Measurements from ENCODE around the gene LDLR. TPM values are rescaled to one million over a fixed set of nuclear protein-coding genes. Genes with fewer than 3 reads are reported as not detected.
"Not testable (repeated sequence)": the region's sequence is repeated elsewhere in the genome, so short reads cannot be mapped to it uniquely, and the experiment has no call there.

Gene LDLR
- total and polyA plus RNA-seq, 2 of the 4 experiments (the other 2 are of a cell fraction) = 45.2 to 53.8 TPM

DNA sequence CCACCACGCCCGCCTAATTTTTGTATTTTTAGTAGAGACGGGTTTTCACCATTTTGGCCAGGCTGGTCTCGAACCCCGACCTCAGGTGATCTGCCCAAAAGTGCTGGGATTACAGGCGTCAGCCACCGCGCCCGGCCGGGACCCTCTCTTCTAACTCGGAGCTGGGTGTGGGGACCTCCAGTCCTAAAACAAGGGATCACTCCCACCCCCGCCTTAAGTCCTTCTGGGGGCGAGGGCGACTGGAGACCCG, 676 bp downstream of the LDLR start:
- Histone ChIP-seq H3K4ac (ENCODE audit: low read depth, low read length) (peak overlapping the region; percentile 39), H3K23ac (ENCODE audit: low read depth, low read length) (peak overlapping the region; percentile 87; the same call in 1 of the 2 replicates), H3K9ac (ENCODE audit: low read depth, low read length) (peak overlapping the region; percentile 72), H4K20me1 (ENCODE audit: insufficient read depth, low read length) (peaks cover 37% of the 10 kb centered on the region; the same call in 1 of the 2 replicates), H2AK5ac (ENCODE audit: low read depth, low read length) (peak overlapping the region; percentile 91), H4K8ac (ENCODE audit: low read depth in 2 of 2, low read length in 2 of 2) (peak overlapping the region in 1 of 2 experiments; percentile 74; a peak in 1 of 4 replicates), H4K91ac (ENCODE audit: insufficient read depth, low read depth, low read length) (peak overlapping the region; percentile 68), H3K14ac (replicated peaks; ENCODE audit: low read depth, low read length) (peak overlapping the region; percentile 93), H2BK120ac (ENCODE audit: low read depth, low read length) (peak overlapping the region; percentile 35), H3K9me1 (ENCODE audit: insufficient read depth, low read length) (peaks cover 10% of the 10 kb centered on the region), H3K4me1 (ENCODE audit: control insufficient read depth, insufficient read depth, low read length) (peaks cover 11% of the 10 kb centered on the region), H3K4me2 (ENCODE audit: low read depth, low read length) (peak overlapping the region; percentile 81), H2AK9ac (replicated peaks; ENCODE audit: low read depth, low read length, poor library complexity) (peak overlapping the region; percentile 80), H2AFZ (replicated peaks; ENCODE audit: low read length, poor library complexity) (peak overlapping the region; percentile 74), H3K56ac (ENCODE audit: extremely low read depth, insufficient read depth, low read length) (peak overlapping the region; percentile 84; the same call in 1 of the 2 replicates), H2BK5ac (ENCODE audit: low read depth, low read length, poor library complexity, severe bottlenecking) (peak overlapping the region; percentile 70), H3K79me1 (ENCODE audit: low read depth in 1 of 2, low read length in 2 of 2) (peaks cover 8 to 60% of the 10 kb centered on the region in 2 experiments), H3K4me3 (ENCODE audit: insufficient read depth, low read depth, low read length) (peak overlapping the region; percentile 54), H3K27ac (ENCODE audit: insufficient read depth, low read length) (peak overlapping the region; percentile 70)
- WGBS, 2 experiments (ENCODE audit: extremely low coverage in 2 of 2, insufficient read length in 1 of 2) = 0% methylated on average over 11 of the region's 15 CpGs; no CpG with 5 or more reads in 1 of the 2 experiments
- dilution Hi-C loops (cut with HindIII; ENCODE audit: low sequenced_read_pairs, unreplicated experiment); BruUV-seq (replicated peaks); H3K36me3 ChIP-seq (ENCODE audit: control insufficient read depth, insufficient read depth, low read length); H3K9me3 ChIP-seq (ENCODE audit: control insufficient read depth, insufficient read depth, low read length); H4K5ac ChIP-seq (ENCODE audit: low read depth, low read length); H2BK20ac ChIP-seq (ENCODE audit: low read depth, low read length); DNase-seq; H2BK15ac ChIP-seq (ENCODE audit: low read depth, low read length); intact Hi-C loops (cut with micrococcal nuclease); H3K27me3 ChIP-seq (ENCODE audit: control insufficient read depth, insufficient read depth, low read length); POLR2A ChIA-PET (ENCODE audit: unreplicated experiment); H3K18ac ChIP-seq (ENCODE audit: low read depth, low read length); in situ Hi-C loops (cut with MboI; ENCODE audit: low sequenced_read_pairs): not testable (repeated sequence)
- CTCF ChIA-PET = interaction anchor here (1.0 kb wide), 1 partner anchor 54 kb away, joined by 4 read pairs; no protein-coding TSS in a partner anchor
- ATAC-seq (ENCODE audit: low read depth) = peak; percentile 2
